Gastrocnemius medialis (tissue), 4 donors: ENCODE data around the gene MRPL39. TPM values are rescaled to one million over a fixed set of nuclear protein-coding genes. Genes with fewer than 3 reads are reported as not detected.

Experiments used
- ATAC-seq, 2 donors: fragments of 150-250 bp; one replicate each; pipeline ENCODE4 v1.9.1; 2016
- DNase-seq, 2 donors: peaks; one replicate each; pipeline ENCODE4 v3.0.0-alpha.2; 2019
- H3K27ac ChIP-seq, 4 donors: fragments of 200-600 bp; sonication (generic); 1 replicate in 1 of 4; 2 replicates in 3 of 4; pipeline ENCODE4 v1.5.1; 2016 to 2018; ENCODE audit warnings: mild to moderate bottlenecking in 2 of 4, moderate library complexity in 1 of 4
- H3K27me3 ChIP-seq, 3 donors: fragments of 200-600 bp; sonication (generic) in 2 of 3; 1 replicate in 1 of 3; 2 replicates in 2 of 3; pipeline versions ENCODE4 v1.5.1 to v1.6.0; 2016 to 2019; ENCODE audit warnings: mild to moderate bottlenecking in 1 of 3, moderate library complexity in 1 of 3
- H3K36me3 ChIP-seq, 2 donors: fragments of 200-600 bp; sonication (generic) in 1 of 2; one replicate each; pipeline ENCODE4 v1.5.1; 2017 to 2018
- H3K4me1 ChIP-seq, 2 donors: fragments of 200-600 bp; sonication (generic) in 1 of 2; one replicate each; pipeline ENCODE4 v1.5.1; 2016 to 2017; ENCODE audit warnings: mild to moderate bottlenecking in 2 of 2
- H3K4me3 ChIP-seq, 4 donors: fragments of 200-600 bp; sonication (generic) in 3 of 4; 1 replicate in 1 of 4; 2 replicates in 3 of 4; pipeline ENCODE4 v1.5.1; 2016 to 2019; ENCODE audit warnings: mild to moderate bottlenecking in 2 of 4
- H3K9me3 ChIP-seq, 3 donors: fragments of 200-600 bp; sonication (generic) in 2 of 3; 1 replicate in 1 of 3; 2 replicates in 2 of 3; pipeline ENCODE4 v1.5.1; 2016 to 2019
- POLR2A ChIP-seq, 2 donors: fragments of 450-650 bp; IDR thresholded peaks; one replicate each; pipeline ENCODE4 v1.6.1; 2017; ENCODE audit warnings: antibody characterized with exemption in 2 of 2, mild to moderate bottlenecking in 2 of 2, moderate library complexity in 2 of 2
- in situ Hi-C, 4 donors: fragments of 200-750 bp; cut with MboI; loops; one replicate each; pipeline versions ENCODE4 v1.15.0 to v1.8.0; 2017; ENCODE audit warnings: low sequenced_read_pairs in 4 of 4
- intact Hi-C: fragments of 100-400 bp; cut with DNase I; formaldehyde crosslinking; loops from one replicate; pipeline ENCODE4 v1.15.1; 2023; ENCODE audit warnings: low total_unique reads
- total RNA-seq, 4 donors: library from RNA; depleted of rRNA; stranded (reverse); fragments of >200 nt; gene quantifications; one replicate each; pipeline versions ENCODE4 v1.1.0 to v1.2.3, GENCODE V29; 2016
- TF ChIP-seq, protein P1 (sequence below), 5 experiments: fragments of 450-650 bp in 3 of 5; fragments of 200-600 bp in 2 of 5; sonication (generic) in 2 of 5; IDR thresholded peaks in 4 of 5; conservative IDR thresholded peaks in 1 of 5; 1 replicate in 4 of 5; 2 replicates in 1 of 5; pipeline ENCODE4 v1.5.1; 2016 to 2019; ENCODE audit warnings: antibody characterized with exemption in 5 of 5, mild to moderate bottlenecking in 3 of 5, moderate library complexity in 3 of 5

The MRPL39 gene
- total RNA-seq, 4 donors from 2014 or later, result 27.1 to 56.6 (median 39.0) TPM

DNA sequence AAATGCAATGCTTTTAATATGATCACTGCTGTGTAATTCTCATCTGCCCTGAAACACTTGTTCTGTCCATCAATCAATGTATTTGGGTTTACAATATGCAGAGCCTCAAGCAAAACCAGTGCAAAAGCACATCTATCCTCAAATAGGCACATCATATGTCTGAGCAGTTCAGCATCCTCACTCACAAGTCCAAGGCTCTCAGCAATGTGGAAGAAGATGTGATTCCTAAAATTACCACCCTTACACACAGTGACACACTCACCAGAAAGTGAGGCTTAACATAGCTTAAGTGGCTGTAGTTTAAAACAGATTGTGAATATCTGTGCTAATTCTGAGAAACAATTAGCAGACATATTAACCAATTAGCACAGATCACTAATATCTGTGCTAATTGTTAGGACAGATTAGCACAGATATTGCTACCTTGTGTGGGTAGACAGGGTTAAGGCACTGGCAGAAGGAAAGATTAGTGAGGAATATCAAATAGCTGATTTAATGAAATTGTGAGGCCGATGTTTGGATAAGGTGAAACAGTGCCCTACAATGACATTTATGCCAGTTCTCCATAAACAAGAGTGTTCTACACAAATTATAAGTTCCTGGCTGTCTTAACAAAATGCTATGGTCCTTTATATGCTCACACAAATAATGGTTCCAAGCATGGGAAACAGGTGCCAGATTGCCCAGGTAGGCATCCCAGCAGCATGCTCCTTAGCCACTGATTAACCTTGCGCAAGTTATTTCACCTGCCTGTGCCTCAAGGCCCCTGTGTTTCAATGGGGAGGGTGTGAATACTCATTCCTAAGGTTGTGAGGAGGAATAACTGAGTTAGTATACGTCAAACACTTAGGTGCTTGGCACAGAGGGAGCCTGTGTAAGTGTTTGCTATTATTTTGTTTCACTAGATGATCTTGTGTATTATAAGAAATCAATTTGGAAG is 41.7 kb downstream of the MRPL39 start:
- in situ Hi-C loops (no loop called here), intact Hi-C loops (no loop called here)
- Histone ChIP-seq H3K4me1 (peaks cover 3 to 6% of the 10 kb centered on the region in 2 donors), H3K9me3 (no peaks in the 10 kb centered on the region), H3K27me3 (no peaks in the 10 kb centered on the region), H3K36me3 (peaks cover 0 to 9% of the 10 kb centered on the region in 2 donors), H3K27ac (no peak overlapping the region), H3K4me3 (no peak overlapping the region)
- no peak for ATAC-seq
- DNase-seq, result no peak
- no peak for TF ChIP-seq POLR2A (IDR thresholded peaks at IDR 0.05)
- TF ChIP-seq, protein P1, sequence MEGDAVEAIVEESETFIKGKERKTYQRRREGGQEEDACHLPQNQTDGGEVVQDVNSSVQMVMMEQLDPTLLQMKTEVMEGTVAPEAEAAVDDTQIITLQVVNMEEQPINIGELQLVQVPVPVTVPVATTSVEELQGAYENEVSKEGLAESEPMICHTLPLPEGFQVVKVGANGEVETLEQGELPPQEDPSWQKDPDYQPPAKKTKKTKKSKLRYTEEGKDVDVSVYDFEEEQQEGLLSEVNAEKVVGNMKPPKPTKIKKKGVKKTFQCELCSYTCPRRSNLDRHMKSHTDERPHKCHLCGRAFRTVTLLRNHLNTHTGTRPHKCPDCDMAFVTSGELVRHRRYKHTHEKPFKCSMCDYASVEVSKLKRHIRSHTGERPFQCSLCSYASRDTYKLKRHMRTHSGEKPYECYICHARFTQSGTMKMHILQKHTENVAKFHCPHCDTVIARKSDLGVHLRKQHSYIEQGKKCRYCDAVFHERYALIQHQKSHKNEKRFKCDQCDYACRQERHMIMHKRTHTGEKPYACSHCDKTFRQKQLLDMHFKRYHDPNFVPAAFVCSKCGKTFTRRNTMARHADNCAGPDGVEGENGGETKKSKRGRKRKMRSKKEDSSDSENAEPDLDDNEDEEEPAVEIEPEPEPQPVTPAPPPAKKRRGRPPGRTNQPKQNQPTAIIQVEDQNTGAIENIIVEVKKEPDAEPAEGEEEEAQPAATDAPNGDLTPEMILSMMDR (IDR thresholded peaks at IDR 0.05 in 4 of 5, conservative IDR thresholded peaks at IDR 0.05 in 1 of 5), result no peak

DNA sequence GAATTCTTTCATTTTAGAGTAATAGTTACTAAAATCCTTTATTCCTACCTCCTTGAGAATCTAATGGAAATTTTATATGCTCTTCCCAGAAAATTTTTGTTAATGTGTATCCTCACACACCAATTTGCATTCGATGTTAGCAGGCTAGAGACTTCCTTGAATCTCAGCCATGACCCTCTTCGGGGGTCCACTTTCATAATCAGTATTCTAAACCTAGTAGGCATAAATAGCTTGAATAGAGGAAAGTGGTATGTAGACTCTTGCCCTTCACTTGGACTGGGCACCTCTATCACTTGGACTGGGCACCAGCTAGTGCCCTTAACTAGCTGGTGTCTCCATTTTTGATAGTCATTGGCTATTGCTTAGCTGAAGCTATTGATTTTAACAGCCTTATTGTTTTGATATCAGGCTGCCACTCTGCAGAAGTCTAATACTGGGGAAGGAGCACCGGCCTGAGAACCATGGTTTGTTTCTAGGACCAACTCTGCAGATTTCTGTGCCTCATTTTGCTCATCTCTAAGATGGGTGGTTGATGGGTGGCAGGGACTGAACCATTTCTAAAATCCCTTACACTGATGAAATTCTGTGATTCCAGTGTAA is 42.8 kb downstream of the MRPL39 start:
- Histone ChIP-seq H3K27me3 (no peaks in the 10 kb centered on the region), H3K27ac (no peak overlapping the region), H3K4me1 (peaks cover 3 to 6% of the 10 kb centered on the region in 2 donors), H3K4me3 (no peak overlapping the region), H3K36me3 (peaks cover 0 to 9% of the 10 kb centered on the region in 2 donors), H3K9me3 (no peaks in the 10 kb centered on the region)
- DNase-seq (no peak), ATAC-seq (no peak)
- intact Hi-C loops, result no loop called here
- in situ Hi-C loops, result no loop called here
- no peak for TF ChIP-seq POLR2A (IDR thresholded peaks at IDR 0.05)
- TF ChIP-seq, protein P1 (IDR thresholded peaks at IDR 0.05 in 4 of 5, conservative IDR thresholded peaks at IDR 0.05 in 1 of 5), result no peak

DNA sequence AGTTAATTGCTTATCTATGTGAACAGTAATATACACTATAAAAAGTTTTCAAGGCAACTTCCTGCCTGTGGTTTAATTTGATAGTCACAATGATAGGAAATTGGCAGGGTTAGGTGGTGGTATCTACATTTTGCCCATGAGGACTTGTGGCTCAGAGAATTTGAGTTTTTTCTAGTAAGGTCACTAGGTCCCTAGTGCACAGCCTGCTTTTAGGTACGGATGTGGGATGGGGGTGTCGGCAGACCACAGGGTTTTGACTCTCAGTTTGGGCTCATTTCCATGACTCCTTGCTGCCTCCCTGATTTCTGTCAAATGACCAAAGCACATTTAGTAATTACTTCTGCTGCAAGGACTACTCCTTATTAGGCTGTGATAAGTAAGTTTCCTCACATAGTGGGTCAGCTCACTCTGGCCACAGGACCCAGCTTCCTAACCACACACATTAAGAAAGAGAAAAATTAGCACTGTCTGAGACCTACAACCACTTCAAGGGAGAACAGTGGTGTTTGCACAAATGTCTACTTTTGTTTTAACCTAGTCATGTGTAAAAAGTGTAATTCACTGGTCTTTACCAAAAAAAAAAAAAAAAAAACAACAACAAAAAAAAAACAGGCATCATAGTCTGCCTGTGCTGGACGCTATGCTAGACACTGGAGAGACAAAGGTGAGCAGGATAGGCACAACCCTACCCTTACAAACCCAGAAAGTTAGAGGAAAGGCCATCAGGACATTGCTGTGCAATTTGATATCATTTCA is 43.7 kb downstream of the MRPL39 start:
- no peak overlapping the region for H3K4me3 ChIP-seq
- ATAC-seq, result no peak
- intact Hi-C loops, result no loop called here
- no peak for DNase-seq
- in situ Hi-C loops, result no loop called here
- no peak for TF ChIP-seq POLR2A (IDR thresholded peaks at IDR 0.05)
- H3K4me1 ChIP-seq, result peaks cover 3 to 6% of the 10 kb centered on the region in 2 donors
- H3K27me3 ChIP-seq, result no peaks in the 10 kb centered on the region
- H3K9me3 ChIP-seq, result no peaks in the 10 kb centered on the region
- peaks cover 0 to 9% of the 10 kb centered on the region in 2 donors for H3K36me3 ChIP-seq
- H3K27ac ChIP-seq, result no peak overlapping the region

DNA sequence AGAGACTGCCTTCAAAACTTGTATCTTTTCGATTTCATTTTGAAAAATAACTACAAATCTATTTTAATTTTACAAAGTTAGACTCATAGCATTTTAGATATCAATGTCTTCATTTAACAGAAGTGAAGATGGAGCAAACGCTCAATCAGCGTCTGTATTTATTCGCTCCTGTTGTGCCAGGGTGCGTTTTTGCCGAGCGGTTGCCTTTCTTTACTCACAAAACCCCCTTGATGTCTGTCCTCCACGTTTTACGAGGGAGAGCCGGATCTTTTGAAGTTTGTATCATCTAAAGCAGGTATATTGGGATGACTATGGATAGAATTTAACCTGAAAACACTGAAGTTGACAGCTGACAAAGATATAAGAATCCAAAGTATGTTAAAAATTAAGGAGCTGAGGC is 44.6 kb downstream of the MRPL39 start:
- Histone ChIP-seq H3K36me3 (peaks cover 0 to 9% of the 10 kb centered on the region in 2 donors), H3K27ac (no peak overlapping the region), H3K9me3 (no peaks in the 10 kb centered on the region), H3K4me3 (peak overlapping the region; percentile 51 to 74 (median 53)), H3K4me1 (peaks cover 3 to 6% of the 10 kb centered on the region in 2 donors), H3K27me3 (no peaks in the 10 kb centered on the region)
- DNase-seq, result no peak
- intact Hi-C loops (no loop called here), in situ Hi-C loops (no loop called here)
- TF ChIP-seq POLR2A (IDR thresholded peaks at IDR 0.05), result no peak
- TF ChIP-seq, protein P1 (IDR thresholded peaks at IDR 0.05 in 4 of 5, conservative IDR thresholded peaks at IDR 0.05 in 1 of 5), result no peak
- ATAC-seq, result no peak
